Measurements from ENCODE around the gene POLD2.

- TF ChIP-seq POLR2A (IDR thresholded peaks at IDR 0.05; ENCODE audit: low read depth, low read length) (no peak), POLR2AphosphoS5 (IDR thresholded peaks at IDR 0.05; ENCODE audit: low read depth, low read length) (no peak)
Observed at GRCh38 chr7:44154703-44155102, 31.4 kb upstream of the POLD2 start.
